Vagina (tissue), 2 donors: Measurements from ENCODE around the gene CFAP299. TPM values are rescaled to one million over a fixed set of nuclear protein-coding genes. Genes with fewer than 3 reads are reported as not detected.

Source experiments
- DNase-seq, 2 donors: peaks; one replicate each; pipeline ENCODE4 v3.0.0-alpha.2; 2017; ENCODE audit errors: extremely low spot score in 2 of 2
- H3K27ac ChIP-seq: fragments of 200-600 bp; sonication (generic); one replicate; pipeline ENCODE4 v1.5.1; 2019
- H3K27me3 ChIP-seq: fragments of 200-600 bp; sonication (generic); one replicate; pipeline ENCODE4 v1.5.1; 2019
- H3K36me3 ChIP-seq, 2 donors: fragments of 200-600 bp; sonication (generic); one replicate each; pipeline ENCODE4 v1.5.1; 2017 to 2019
- H3K4me1 ChIP-seq: fragments of 200-600 bp; sonication (generic); one replicate; pipeline ENCODE4 v1.5.1; 2019
- H3K4me3 ChIP-seq, 2 donors: fragments of 200-600 bp; sonication (generic); 1 replicate in 1 of 2; 2 replicates in 1 of 2; pipeline ENCODE4 v1.5.1; 2016 to 2019
- H3K9me3 ChIP-seq: fragments of 200-600 bp; sonication (generic); one replicate; pipeline ENCODE4 v1.5.1; 2019
- POLR2A ChIP-seq, 2 donors: fragments of 450-650 bp; IDR thresholded peaks; one replicate each; pipeline ENCODE4 v1.6.1; 2017; ENCODE audit warnings: antibody characterized with exemption in 2 of 2, mild to moderate bottlenecking in 2 of 2, moderate library complexity in 2 of 2
- POLR2AphosphoS5 ChIP-seq, 2 donors: sonication (generic); formaldehyde crosslinking; IDR thresholded peaks; one replicate each; pipeline ENCODE4 v1.9.0; 2017; ENCODE audit warnings: antibody characterized with exemption in 2 of 2, mild to moderate bottlenecking in 2 of 2, low read depth in 1 of 2; ENCODE audit not compliant: insufficient read depth in 1 of 2
- intact Hi-C: fragments of 100-400 bp; cut with DNase I; formaldehyde crosslinking; loops from one replicate; pipeline ENCODE4 v1.15.1; 2023
- total RNA-seq: library from RNA; depleted of rRNA; stranded (reverse); fragments of >200 nt; gene quantifications from one replicate; pipeline ENCODE4 v1.2.3, GENCODE V29; 2016
- TF ChIP-seq, protein P1 (sequence below), 3 experiments: fragments of 450-650 bp in 2 of 3; fragments of 200-600 bp in 1 of 3; sonication (generic) in 1 of 3; IDR thresholded peaks; one replicate each; pipeline ENCODE4 v1.5.1; 2017 to 2019; ENCODE audit warnings: antibody characterized with exemption in 3 of 3, mild to moderate bottlenecking in 2 of 3, moderate library complexity in 2 of 3

Gene CFAP299
- total RNA-seq, 1 donor from 2014 or later: not detected

DNA sequence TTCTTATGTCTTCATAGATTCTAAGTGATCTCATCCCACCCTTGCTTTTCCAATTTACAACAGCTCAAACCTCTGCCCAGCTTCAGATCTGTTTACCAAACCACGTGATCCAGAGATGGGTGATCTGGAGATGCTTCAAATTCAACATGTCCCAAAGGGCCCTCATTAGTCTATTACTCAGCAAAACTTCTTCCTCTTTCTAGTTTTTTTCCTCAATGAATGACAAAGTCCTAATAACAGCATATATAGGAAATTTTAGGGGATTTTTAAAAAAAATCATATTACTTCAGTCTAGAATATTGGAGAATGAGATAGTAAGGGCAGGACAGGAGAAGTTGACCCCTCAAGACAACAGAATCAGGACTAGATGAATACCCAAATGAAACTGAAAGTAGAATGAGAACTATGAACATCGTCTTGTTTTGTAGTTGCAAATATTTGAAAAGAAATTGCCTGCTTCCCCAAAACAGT, 127.1 kb downstream of the CFAP299 start:
- intact Hi-C loops: no loop called here
- no peaks in the 10 kb centered on the region for H3K27me3 ChIP-seq
- no peaks in the 10 kb centered on the region for H3K9me3 ChIP-seq
- H3K4me1 ChIP-seq: no peaks in the 10 kb centered on the region
- no peak for DNase-seq
- TF ChIP-seq POLR2A (IDR thresholded peaks at IDR 0.05) (no peak), POLR2AphosphoS5 (IDR thresholded peaks at IDR 0.05; ENCODE audit: insufficient read depth in 1 of 2, low read depth in 1 of 2) (no peak)
- TF ChIP-seq, protein P1, sequence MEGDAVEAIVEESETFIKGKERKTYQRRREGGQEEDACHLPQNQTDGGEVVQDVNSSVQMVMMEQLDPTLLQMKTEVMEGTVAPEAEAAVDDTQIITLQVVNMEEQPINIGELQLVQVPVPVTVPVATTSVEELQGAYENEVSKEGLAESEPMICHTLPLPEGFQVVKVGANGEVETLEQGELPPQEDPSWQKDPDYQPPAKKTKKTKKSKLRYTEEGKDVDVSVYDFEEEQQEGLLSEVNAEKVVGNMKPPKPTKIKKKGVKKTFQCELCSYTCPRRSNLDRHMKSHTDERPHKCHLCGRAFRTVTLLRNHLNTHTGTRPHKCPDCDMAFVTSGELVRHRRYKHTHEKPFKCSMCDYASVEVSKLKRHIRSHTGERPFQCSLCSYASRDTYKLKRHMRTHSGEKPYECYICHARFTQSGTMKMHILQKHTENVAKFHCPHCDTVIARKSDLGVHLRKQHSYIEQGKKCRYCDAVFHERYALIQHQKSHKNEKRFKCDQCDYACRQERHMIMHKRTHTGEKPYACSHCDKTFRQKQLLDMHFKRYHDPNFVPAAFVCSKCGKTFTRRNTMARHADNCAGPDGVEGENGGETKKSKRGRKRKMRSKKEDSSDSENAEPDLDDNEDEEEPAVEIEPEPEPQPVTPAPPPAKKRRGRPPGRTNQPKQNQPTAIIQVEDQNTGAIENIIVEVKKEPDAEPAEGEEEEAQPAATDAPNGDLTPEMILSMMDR (IDR thresholded peaks at IDR 0.05): no peak
- H3K4me3 ChIP-seq: peak overlapping the region in 1 of 2 donors; percentile 5
- no peaks in the 10 kb centered on the region for H3K36me3 ChIP-seq
- no peak overlapping the region for H3K27ac ChIP-seq

DNA sequence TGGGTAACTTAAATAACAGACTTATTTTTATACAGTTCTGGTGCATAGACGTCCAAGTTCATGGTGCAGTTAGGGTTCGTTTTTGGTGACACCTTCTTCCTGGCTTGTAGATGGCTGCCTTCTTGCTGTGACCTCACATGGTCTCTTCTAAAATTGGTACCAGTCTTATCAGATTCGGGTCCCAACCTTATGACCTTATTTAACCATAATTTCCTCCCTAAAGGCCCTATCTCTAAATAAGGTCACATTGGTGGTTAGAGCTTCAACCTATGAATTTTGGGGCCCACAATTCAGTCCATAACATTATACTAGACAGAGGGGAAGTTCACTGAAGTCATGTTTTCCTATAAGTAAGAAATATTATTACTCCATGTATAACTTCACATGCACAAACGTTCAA, 128.0 kb downstream of the CFAP299 start:
- Histone ChIP-seq H3K4me1 (no peaks in the 10 kb centered on the region), H3K9me3 (no peaks in the 10 kb centered on the region), H3K27me3 (no peaks in the 10 kb centered on the region), H3K27ac (no peak overlapping the region), H3K4me3 (no peak overlapping the region), H3K36me3 (no peaks in the 10 kb centered on the region)
- intact Hi-C loops: no loop called here
- TF ChIP-seq POLR2AphosphoS5 (IDR thresholded peaks at IDR 0.05; ENCODE audit: insufficient read depth in 1 of 2, low read depth in 1 of 2) (no peak), POLR2A (IDR thresholded peaks at IDR 0.05) (no peak)
- TF ChIP-seq, protein P1 (IDR thresholded peaks at IDR 0.05): no peak
- DNase-seq: no peak

DNA sequence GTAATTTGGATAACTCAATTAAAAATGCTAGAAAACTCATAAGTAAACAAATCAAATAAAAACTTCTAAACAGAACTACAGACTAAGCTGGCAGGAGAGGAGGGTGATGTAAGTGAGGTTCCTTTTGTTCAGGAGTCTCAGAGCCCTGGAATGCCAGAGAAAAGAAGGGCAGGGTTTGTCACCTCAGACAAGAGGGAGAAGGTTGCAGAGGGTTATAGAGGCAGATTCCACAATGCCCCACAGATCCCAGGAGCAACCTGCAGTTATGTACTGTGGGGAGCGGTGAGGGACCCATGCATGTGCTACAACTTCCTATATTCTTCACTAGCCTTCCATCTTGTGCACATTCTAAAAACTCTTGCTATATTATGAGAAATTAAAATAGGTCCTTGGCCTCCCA, 129.7 kb downstream of the CFAP299 start:
- no peaks in the 10 kb centered on the region for H3K9me3 ChIP-seq
- no peaks in the 10 kb centered on the region for H3K36me3 ChIP-seq
- no peak for DNase-seq
- intact Hi-C loops: no loop called here
- H3K4me3 ChIP-seq: no peak overlapping the region
- H3K27ac ChIP-seq: no peak overlapping the region
- H3K27me3 ChIP-seq: no peaks in the 10 kb centered on the region
- no peaks in the 10 kb centered on the region for H3K4me1 ChIP-seq
- TF ChIP-seq POLR2AphosphoS5 (IDR thresholded peaks at IDR 0.05; ENCODE audit: insufficient read depth in 1 of 2, low read depth in 1 of 2) (no peak), POLR2A (IDR thresholded peaks at IDR 0.05) (no peak)
- TF ChIP-seq, protein P1 (IDR thresholded peaks at IDR 0.05): no peak

DNA sequence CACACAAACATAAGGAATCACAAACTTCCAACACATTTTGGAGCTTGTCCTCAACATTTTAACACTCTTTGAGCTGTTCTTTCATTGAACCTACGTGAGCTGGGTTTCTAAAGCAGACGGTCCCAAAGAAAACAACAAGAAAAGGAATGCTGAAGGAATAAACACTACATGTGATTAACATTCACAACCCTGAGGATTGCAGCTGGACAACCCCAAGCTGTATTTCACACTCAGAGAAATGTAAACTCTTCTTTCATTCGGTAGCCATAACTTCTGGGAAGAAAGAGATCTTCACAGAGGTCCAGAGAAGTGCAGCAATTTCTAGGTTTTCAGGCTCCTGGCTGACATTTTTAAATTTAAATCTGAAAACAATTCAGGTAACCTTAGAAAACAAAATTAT, 130.2 kb downstream of the CFAP299 start:
- intact Hi-C loops: no loop called here
- TF ChIP-seq POLR2A (IDR thresholded peaks at IDR 0.05) (no peak), POLR2AphosphoS5 (IDR thresholded peaks at IDR 0.05; ENCODE audit: insufficient read depth in 1 of 2, low read depth in 1 of 2) (no peak)
- TF ChIP-seq, protein P1 (IDR thresholded peaks at IDR 0.05): no peak
- DNase-seq: no peak
- Histone ChIP-seq H3K9me3 (no peaks in the 10 kb centered on the region), H3K4me3 (no peak overlapping the region), H3K27me3 (no peaks in the 10 kb centered on the region), H3K4me1 (no peaks in the 10 kb centered on the region), H3K36me3 (no peaks in the 10 kb centered on the region), H3K27ac (no peak overlapping the region)

DNA sequence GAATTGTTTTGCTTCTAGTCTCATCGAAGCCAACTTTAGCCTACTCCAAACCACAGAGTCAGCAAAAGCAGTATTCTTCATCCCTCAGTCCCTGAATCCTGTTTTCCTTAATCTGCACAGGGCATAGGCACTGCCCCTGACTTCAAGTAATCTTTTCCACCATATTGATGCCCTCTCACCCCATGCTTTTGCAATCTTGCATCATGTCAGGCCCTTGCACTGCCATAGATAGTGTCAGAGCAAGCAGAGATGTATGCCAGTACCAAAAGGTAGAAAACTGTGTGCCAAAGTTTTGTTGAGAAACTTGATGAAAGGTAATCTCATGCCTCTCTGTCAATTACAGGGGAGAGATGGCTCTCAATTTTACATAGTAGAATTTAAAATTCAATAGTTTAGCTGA, 131.1 kb downstream of the CFAP299 start:
- intact Hi-C loops: no loop called here
- no peak for DNase-seq
- Histone ChIP-seq H3K4me3 (no peak overlapping the region), H3K27ac (no peak overlapping the region), H3K9me3 (no peaks in the 10 kb centered on the region), H3K27me3 (no peaks in the 10 kb centered on the region), H3K36me3 (no peaks in the 10 kb centered on the region), H3K4me1 (no peaks in the 10 kb centered on the region)
- TF ChIP-seq POLR2AphosphoS5 (IDR thresholded peaks at IDR 0.05; ENCODE audit: insufficient read depth in 1 of 2, low read depth in 1 of 2) (no peak), POLR2A (IDR thresholded peaks at IDR 0.05) (no peak)
- TF ChIP-seq, protein P1 (IDR thresholded peaks at IDR 0.05): no peak
